Lung (tissue), 12 donors: ENCODE data around the gene PACRG. TPM values are rescaled to one million over a fixed set of nuclear protein-coding genes. Genes with fewer than 3 reads are reported as not detected.

Source experiments
- ATAC-seq: fragments of 200-7000 bp; cut with Tn5 transposase; one replicate; pipeline ENCODE4 v1.9.1; 2020; ENCODE audit warnings: moderate number of reproducible peaks; ENCODE audit not compliant: insufficient read depth, low FRiP score
- DNase-seq, 3 donors: peaks; one replicate each; pipeline ENCODE4 v3.0.0-alpha.2; 2013 to 2017
- H3K27ac ChIP-seq, 2 donors: one replicate each; pipeline ENCODE4 v1.5.1; 2013; ENCODE audit warnings: mild to moderate bottlenecking in 2 of 2, moderate library complexity in 2 of 2, control low read depth in 1 of 2, inconsistent platforms in 1 of 2, low read depth in 1 of 2, low read length in 1 of 2
- H3K27me3 ChIP-seq, 3 donors: one replicate each; pipeline ENCODE4 v1.5.1; 2013; ENCODE audit warnings: low read length in 2 of 3; ENCODE audit not compliant: control insufficient read depth in 3 of 3, insufficient read depth in 3 of 3
- H3K36me3 ChIP-seq, 4 donors: one replicate each; pipeline ENCODE4 v1.5.1; 2013; ENCODE audit warnings: low read length in 4 of 4, mild to moderate bottlenecking in 1 of 4, moderate library complexity in 1 of 4; ENCODE audit not compliant: control insufficient read depth in 4 of 4, insufficient read depth in 4 of 4
- H3K4me1 ChIP-seq, 5 donors: one replicate each; pipeline ENCODE4 v1.5.1; 2013; ENCODE audit warnings: low read length in 5 of 5, mild to moderate bottlenecking in 2 of 5, moderate library complexity in 1 of 5; ENCODE audit not compliant: control insufficient read depth in 5 of 5, insufficient read depth in 5 of 5
- H3K4me3 ChIP-seq: one replicate; pipeline ENCODE4 v1.5.1; 2013; ENCODE audit warnings: mild to moderate bottlenecking, control low read depth, moderate library complexity
- H3K9ac ChIP-seq, 2 donors: one replicate each; pipeline ENCODE4 v1.5.1; 2013; ENCODE audit warnings: low read length in 2 of 2, control low read depth in 1 of 2; ENCODE audit not compliant: insufficient read depth in 1 of 2
- H3K9me3 ChIP-seq, 4 donors: one replicate each; pipeline ENCODE4 v1.5.1; 2013; ENCODE audit warnings: low read length in 3 of 4, mild to moderate bottlenecking in 1 of 4, moderate library complexity in 1 of 4; ENCODE audit not compliant: control insufficient read depth in 4 of 4, insufficient read depth in 3 of 4
- CTCF ChIP-seq: IDR thresholded peaks from 2 replicates; pipeline ENCODE4 v1.5.1; 2012; ENCODE audit warnings: mild to moderate bottlenecking; ENCODE audit errors: control extremely low read depth, extremely low read depth
- WGBS, 2 donors: extraction: QIAGEN DNeasy Blood & Tissue Kit; methylation state at CpG; one replicate each; pipeline ENCODE4 v1.1.7; 2013; 5-methylcytosine and 5-hydroxymethylcytosine counted together
- polyA plus RNA-seq, 2 donors: library from polyadenylated mRNA; stranded (reverse); fragments of 200-250 nt; gene quantifications; one replicate each; pipeline ENCODE4 v1.2.1, GENCODE V29; 2013
- total RNA-seq, 2 donors: library from RNA; depleted of rRNA in 1 of 2; stranded (reverse); fragments of >200 nt in 1 of 2; gene quantifications; one replicate each; pipeline ENCODE4 v1.2.1, GENCODE V29; 2014 to 2021
- donor health status: control.
- donor health status: control.
- donor health status: Bipolar disorder and iron deficiency.
- donor health status: healthy.
- donor health status: DM: yes; HTN: yes; CAD: no.

Gene PACRG
- total and polyA plus RNA-seq, 4 donors = 3.8 to 26.6 (median 7.4) TPM

GRCh38 chr6:162964488-162965140 lies 236.8 kb downstream of the PACRG start:
- WGBS, 2 donors = 63 to 68% methylated on average over 6 of the region's 6 CpGs
- peak; percentile 79 for ATAC-seq
- Histone ChIP-seq H3K9ac (no peak overlapping the region), H3K4me1 (peaks cover 0 to 12% (median 0%) of the 10 kb centered on the region in 5 donors), H3K36me3 (no peaks in the 10 kb centered on the region), H3K4me3 (no peak overlapping the region), H3K27ac (no peak overlapping the region), H3K27me3 (no peaks in the 10 kb centered on the region), H3K9me3 (peaks cover 0 to 2% (median 0%) of the 10 kb centered on the region in 4 donors)
- DNase-seq = peak; percentile 95 to 99 (median 98)
- TF ChIP-seq CTCF = no peak

GRCh38 chr6:162965366-162965765 lies 237.6 kb downstream of the PACRG start:
- 81 to 88% methylated on average over 1 of the region's 1 CpG for WGBS, 2 donors
- H3K9ac ChIP-seq = no peak overlapping the region
- peaks cover 0 to 2% (median 0%) of the 10 kb centered on the region in 4 donors for H3K9me3 ChIP-seq
- DNase-seq = no peak
- no peaks in the 10 kb centered on the region for H3K36me3 ChIP-seq
- no peak for TF ChIP-seq CTCF
- H3K27ac ChIP-seq = no peak overlapping the region
- peaks cover 0 to 15% (median 0%) of the 10 kb centered on the region in 5 donors for H3K4me1 ChIP-seq
- ATAC-seq = no peak
- no peak overlapping the region for H3K4me3 ChIP-seq
- H3K27me3 ChIP-seq = no peaks in the 10 kb centered on the region

GRCh38 chr6:162970246-162970645 lies 242.5 kb downstream of the PACRG start:
- DNase-seq = peak; percentile 19 to 35 (median 33)
- no peak overlapping the region for H3K9ac ChIP-seq
- 81% methylated on average over 10 of the region's 10 CpGs for WGBS, 2 donors
- H3K27ac ChIP-seq = no peak overlapping the region
- no peaks in the 10 kb centered on the region for H3K36me3 ChIP-seq
- H3K4me3 ChIP-seq = no peak overlapping the region
- H3K4me1 ChIP-seq = peaks cover 0 to 11% (median 0%) of the 10 kb centered on the region in 5 donors
- no peak for ATAC-seq
- no peaks in the 10 kb centered on the region for H3K27me3 ChIP-seq
- peaks cover 0 to 2% (median 0%) of the 10 kb centered on the region in 4 donors for H3K9me3 ChIP-seq
- no peak for TF ChIP-seq CTCF
